K562 (cell line): ENCODE data around the gene PUS7.
"Not testable (repeated sequence)": the region's sequence is repeated elsewhere in the genome, so short reads cannot be mapped to it uniquely, and the experiment has no call there.

Experiments used
- CTCF ChIP-seq, 3 experiments: IDR thresholded peaks in 2 of 3; conservative IDR thresholded peaks in 1 of 3; 2 replicates each; pipeline ENCODE4 v1.5.1; 2011 to 2012; ENCODE audit warnings: low read length in 3 of 3, mild to moderate bottlenecking in 3 of 3, control low read depth in 2 of 3, improper control_type of control experiment in 1 of 3, inconsistent platforms in 1 of 3, low read depth in 1 of 3, mixed read lengths in 1 of 3, moderate library complexity in 1 of 3; ENCODE audit not compliant: insufficient read depth in 2 of 3
- GTF2B ChIP-seq: IDR thresholded peaks from 2 replicates; pipeline ENCODE4 v1.6.1; 2011; ENCODE audit not compliant: insufficient read length; ENCODE audit errors: extremely low read depth
- MAX ChIP-seq: sonication (generic); formaldehyde crosslinking; IDR thresholded peaks from 2 replicates; pipeline ENCODE4 v1.9.0; 2022; ENCODE audit warnings: mild to moderate bottlenecking, missing genetic modification reagents
- MCM2 ChIP-seq: fragments of 450-650 bp; IDR thresholded peaks from 2 replicates; pipeline ENCODE4 v1.6.1; 2017; ENCODE audit warnings: low read depth, mild to moderate bottlenecking
- PCBP1 ChIP-seq: fragments of 200-400 bp; formaldehyde crosslinking; IDR thresholded peaks from 2 replicates; pipeline ENCODE4 v1.6.1; 2018; ENCODE audit warnings: mild to moderate bottlenecking, low read depth, low read length; ENCODE audit not compliant: poor library complexity, severe bottlenecking
- POLR2AphosphoS5 ChIP-seq: IDR thresholded peaks from 2 replicates; pipeline ENCODE4 v1.6.1; 2011; ENCODE audit warnings: mild to moderate bottlenecking, low read depth, low read length, moderate library complexity; ENCODE audit not compliant: control insufficient read depth, insufficient read depth
- TAF1 ChIP-seq: IDR thresholded peaks from 2 replicates; pipeline ENCODE4 v1.6.1; 2011; ENCODE audit warnings: mild to moderate bottlenecking, low read length, moderate library complexity; ENCODE audit not compliant: insufficient read depth, control insufficient read depth, severe bottlenecking; ENCODE audit errors: extremely low read depth
- YY1 ChIP-seq, 3 experiments: IDR thresholded peaks; 2 replicates each; pipeline ENCODE4 v1.6.1; 2011; ENCODE audit warnings: low read length in 2 of 3, mild to moderate bottlenecking in 2 of 3, moderate library complexity in 2 of 3, borderline replicate concordance in 1 of 3, control low read depth in 1 of 3, low read depth in 1 of 3; ENCODE audit not compliant: insufficient read depth in 3 of 3, insufficient replicate concordance in 2 of 3, control insufficient read depth in 1 of 3, insufficient read length in 1 of 3; ENCODE audit errors: extremely low read depth in 1 of 3
- ZFP36 ChIP-seq: fragments of 150-350 bp; IDR thresholded peaks from 2 replicates; pipeline ENCODE4 v1.6.1; 2018; ENCODE audit warnings: low read length, low read depth; ENCODE audit not compliant: partially characterized antibody
- ZNF407 ChIP-seq: fragments of 450-650 bp; IDR thresholded peaks from 2 replicates; pipeline ENCODE4 v1.6.1; 2016; ENCODE audit warnings: low read depth
- ZNF449 ChIP-seq: fragments of 250-450 bp; sonication (Bioruptor Pico); IDR thresholded peaks from 2 replicates; pipeline ENCODE4 v1.8.0; 2022; ENCODE audit warnings: moderate library complexity, mild to moderate bottlenecking, inconsistent platforms
- ZNF589 ChIP-seq: fragments of 200-800 bp; sonication (Bioruptor generic); IDR thresholded peaks from 2 replicates; pipeline ENCODE4 v1.6.1; 2016; ENCODE audit warnings: low read depth, missing genetic modification characterization, missing compliant biosample characterization
- ZSCAN29 ChIP-seq: fragments of 450-650 bp; IDR thresholded peaks from 2 replicates; pipeline ENCODE4 v1.6.1; 2017

- not testable (repeated sequence) for TF ChIP-seq CTCF (IDR thresholded peaks at IDR 0.05 in 2 of 3, conservative IDR thresholded peaks at IDR 0.05 in 1 of 3; ENCODE audit: insufficient read depth in 2 of 3, low read depth in 1 of 3, low read length in 3 of 3); MAX (CRISPR knock-in tag); POLR2AphosphoS5; YY1 (IDR thresholded peaks at IDR 0.05; ENCODE audit: borderline replicate concordance in 1 of 3, control insufficient read depth in 1 of 3, extremely low read depth in 1 of 3, insufficient read depth in 3 of 3, insufficient read length in 1 of 3, insufficient replicate concordance in 2 of 3, low read depth in 1 of 3, low read length in 2 of 3); MCM2; ZNF589 (CRISPR knock-in tag); TAF1; PCBP1; ZNF449 (CRISPR knock-in tag); ZNF407; ZSCAN29; ZFP36; GTF2B
Measured at GRCh38 chr7:105527737-105528136, 5.7 kb upstream of the PUS7 start.
